Measurements from ENCODE around the gene B4GALT5. TPM values are rescaled to one million over a fixed set of nuclear protein-coding genes. Genes with fewer than 3 reads are reported as not detected.

The B4GALT5 gene
- polyA plus RNA-seq, 3 donors = 2.4 to 18.3 (median 2.7) TPM

DNA sequence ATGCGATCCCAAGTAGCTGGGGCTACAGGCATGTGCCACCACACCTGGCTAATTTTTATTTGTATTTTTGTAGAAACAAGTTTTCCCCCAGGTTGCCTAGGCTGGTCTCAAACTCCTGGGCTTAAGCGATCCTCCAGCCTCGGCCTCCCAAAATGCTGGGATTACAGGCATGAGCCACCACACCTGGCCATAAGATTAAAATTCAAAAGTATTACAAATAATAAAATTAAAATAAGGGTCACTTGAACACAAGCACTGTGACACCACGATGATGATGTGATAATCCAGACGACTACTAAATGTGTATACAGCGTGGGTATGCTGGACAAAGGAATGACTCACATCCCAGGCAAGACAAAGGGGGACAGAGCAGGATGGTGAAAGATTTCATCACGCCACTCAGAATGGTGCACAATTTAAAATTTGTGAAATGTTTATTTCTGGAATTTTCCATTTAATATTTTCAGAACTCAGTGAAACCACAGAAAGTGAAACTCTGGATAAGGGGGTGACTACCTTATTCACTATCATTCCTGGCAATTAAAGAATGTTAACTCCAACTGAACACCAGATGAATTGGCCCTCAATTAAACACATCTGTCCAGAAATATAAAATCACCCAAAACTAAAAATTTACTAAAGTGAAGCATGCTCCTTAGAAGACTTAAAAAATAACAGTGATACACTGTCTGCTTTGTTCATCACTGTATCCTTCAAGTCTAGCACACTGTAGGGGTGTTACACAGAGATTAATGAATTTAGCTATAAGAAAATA, 13.1 kb downstream of the B4GALT5 start:
- Histone ChIP-seq H3K9me3 (replicated peaks in 1 of 2; ENCODE audit: control insufficient read depth in 1 of 2, insufficient read depth in 1 of 2, low read length in 2 of 2) (no peaks in the 10 kb centered on the region), H3K27ac (ENCODE audit: low read depth in 1 of 2, low read length in 2 of 2) (peak overlapping the region; percentile 59 to 80), H2AFZ (ENCODE audit: insufficient read depth, low read depth, low read length, poor library complexity, severe bottlenecking) (no peak overlapping the region), H3K36me3 (replicated peaks in 1 of 2; ENCODE audit: control insufficient read depth in 1 of 2, insufficient read depth in 2 of 2, low read length in 2 of 2) (no peaks in the 10 kb centered on the region), H3K4me2 (replicated peaks; ENCODE audit: extremely low read depth, low read length, poor library complexity, severe bottlenecking) (no peak overlapping the region), H3K79me2 (ENCODE audit: insufficient read depth, low read length) (peaks cover 100% of the 10 kb centered on the region), H3K9ac (ENCODE audit: insufficient read depth, low read length, poor library complexity, severe bottlenecking) (peak overlapping the region; percentile 12), H3K27me3 (ENCODE audit: control insufficient read depth in 2 of 2, insufficient read depth in 2 of 2, low read length in 2 of 2) (no peaks in the 10 kb centered on the region), H3K4me1 (ENCODE audit: control insufficient read depth in 1 of 2, insufficient read depth in 2 of 2, low read length in 2 of 2) (peaks cover 36 to 52% of the 10 kb centered on the region in 2 donors), H4K20me1 (ENCODE audit: insufficient read depth, low read length) (peaks cover 99% of the 10 kb centered on the region), H3K4me3 (replicated peaks in 1 of 3; ENCODE audit: low read depth in 2 of 3, low read length in 3 of 3) (no peak overlapping the region)
- intact Hi-C loops (cut with micrococcal nuclease) = no loop called here
- H3K4me1 Mint-ChIP-seq = peaks cover 70% of the 10 kb centered on the region
- TF ChIP-seq, protein P1, sequence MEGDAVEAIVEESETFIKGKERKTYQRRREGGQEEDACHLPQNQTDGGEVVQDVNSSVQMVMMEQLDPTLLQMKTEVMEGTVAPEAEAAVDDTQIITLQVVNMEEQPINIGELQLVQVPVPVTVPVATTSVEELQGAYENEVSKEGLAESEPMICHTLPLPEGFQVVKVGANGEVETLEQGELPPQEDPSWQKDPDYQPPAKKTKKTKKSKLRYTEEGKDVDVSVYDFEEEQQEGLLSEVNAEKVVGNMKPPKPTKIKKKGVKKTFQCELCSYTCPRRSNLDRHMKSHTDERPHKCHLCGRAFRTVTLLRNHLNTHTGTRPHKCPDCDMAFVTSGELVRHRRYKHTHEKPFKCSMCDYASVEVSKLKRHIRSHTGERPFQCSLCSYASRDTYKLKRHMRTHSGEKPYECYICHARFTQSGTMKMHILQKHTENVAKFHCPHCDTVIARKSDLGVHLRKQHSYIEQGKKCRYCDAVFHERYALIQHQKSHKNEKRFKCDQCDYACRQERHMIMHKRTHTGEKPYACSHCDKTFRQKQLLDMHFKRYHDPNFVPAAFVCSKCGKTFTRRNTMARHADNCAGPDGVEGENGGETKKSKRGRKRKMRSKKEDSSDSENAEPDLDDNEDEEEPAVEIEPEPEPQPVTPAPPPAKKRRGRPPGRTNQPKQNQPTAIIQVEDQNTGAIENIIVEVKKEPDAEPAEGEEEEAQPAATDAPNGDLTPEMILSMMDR (IDR thresholded peaks at IDR 0.05) = no peak
- peak overlapping the region; percentile 64 to 93 (median 83) for H3K27ac Mint-ChIP-seq
- H3K9me3 Mint-ChIP-seq = no peaks in the 10 kb centered on the region
- peaks cover 0 to 1% (median 1%) of the 10 kb centered on the region in 3 donors for H3K27me3 Mint-ChIP-seq (ENCODE audit: low read depth in 3 of 3)
- 0% methylated on average over 1 of the region's 7 CpGs for WGBS (ENCODE audit: insufficient coverage)
- H3K4me3 Mint-ChIP-seq = no peak overlapping the region
- peaks cover 11 to 16% of the 10 kb centered on the region in 2 donors for H3K36me3 Mint-ChIP-seq
- peak; percentile 82 to 95 (median 90) for DNase-seq

DNA sequence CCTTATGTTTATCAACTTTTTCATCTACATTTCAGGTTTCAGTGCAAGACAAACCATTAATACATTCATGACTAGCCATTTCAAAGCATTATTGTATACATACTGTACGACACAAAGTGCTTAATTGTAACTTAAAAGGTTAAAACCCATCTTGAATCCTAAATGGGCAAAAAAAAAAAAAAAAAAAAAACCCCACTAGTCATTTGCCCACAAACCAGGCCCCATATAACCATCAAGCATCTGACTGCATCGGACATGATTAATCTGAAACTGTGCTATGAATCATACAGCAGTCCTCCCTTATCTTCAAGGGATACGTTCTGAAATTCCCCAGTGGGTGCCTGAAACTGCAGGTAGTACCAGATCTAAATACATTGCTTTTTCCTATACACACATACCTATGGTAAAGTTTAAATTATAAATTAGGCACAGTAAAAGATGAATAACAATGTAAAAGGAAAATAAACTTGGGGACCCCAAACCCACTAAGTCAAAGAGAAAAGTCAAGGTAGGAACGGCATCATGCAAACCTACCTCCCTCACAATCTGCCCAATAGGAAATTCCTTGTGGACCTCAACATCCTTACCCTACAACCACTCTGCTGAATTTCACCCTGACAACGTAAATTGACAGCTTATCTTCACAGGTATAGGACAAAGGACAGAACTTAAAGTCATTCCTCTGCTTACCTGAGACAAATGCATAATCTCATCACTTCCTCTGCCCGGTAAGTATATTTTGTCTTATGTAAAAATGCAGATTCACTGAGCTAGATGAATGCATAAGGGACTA, 14.3 kb downstream of the B4GALT5 start:
- no peaks in the 10 kb centered on the region for H3K9me3 ChIP-seq (replicated peaks in 1 of 2; ENCODE audit: control insufficient read depth in 1 of 2, insufficient read depth in 1 of 2, low read length in 2 of 2)
- no peak overlapping the region for H2AFZ ChIP-seq (ENCODE audit: insufficient read depth, low read depth, low read length, poor library complexity, severe bottlenecking)
- H3K27ac ChIP-seq (ENCODE audit: low read depth in 1 of 2, low read length in 2 of 2) = peak overlapping the region in 1 of 2 donors; percentile 80
- H3K36me3 Mint-ChIP-seq = peaks cover 10 to 12% of the 10 kb centered on the region in 2 donors
- peaks cover 100% of the 10 kb centered on the region for H3K79me2 ChIP-seq (ENCODE audit: insufficient read depth, low read length)
- H3K4me2 ChIP-seq (replicated peaks; ENCODE audit: extremely low read depth, low read length, poor library complexity, severe bottlenecking) = no peak overlapping the region
- TF ChIP-seq, protein P1 (IDR thresholded peaks at IDR 0.05) = no peak
- H3K4me1 ChIP-seq (ENCODE audit: control insufficient read depth in 1 of 2, insufficient read depth in 2 of 2, low read length in 2 of 2) = peaks cover 29 to 51% of the 10 kb centered on the region in 2 donors
- H4K20me1 ChIP-seq (ENCODE audit: insufficient read depth, low read length) = peaks cover 99% of the 10 kb centered on the region
- H3K9ac ChIP-seq (ENCODE audit: insufficient read depth, low read length, poor library complexity, severe bottlenecking) = no peak overlapping the region
- H3K27ac Mint-ChIP-seq = peak overlapping the region in 6 of 7 donors; percentile 64 to 93 (median 86)
- no peaks in the 10 kb centered on the region for H3K9me3 Mint-ChIP-seq
- H3K4me1 Mint-ChIP-seq = peaks cover 68% of the 10 kb centered on the region
- peak; percentile 50 to 85 (median 71) for DNase-seq
- no peak overlapping the region for H3K4me3 ChIP-seq (replicated peaks in 1 of 3; ENCODE audit: low read depth in 2 of 3, low read length in 3 of 3)
- no peaks in the 10 kb centered on the region for H3K27me3 ChIP-seq (ENCODE audit: control insufficient read depth in 2 of 2, insufficient read depth in 2 of 2, low read length in 2 of 2)
- H3K27me3 Mint-ChIP-seq (ENCODE audit: low read depth in 3 of 3) = peaks cover 0 to 1% (median 1%) of the 10 kb centered on the region in 3 donors
- H3K4me3 Mint-ChIP-seq = no peak overlapping the region
- no peaks in the 10 kb centered on the region for H3K36me3 ChIP-seq (replicated peaks in 1 of 2; ENCODE audit: control insufficient read depth in 1 of 2, insufficient read depth in 2 of 2, low read length in 2 of 2)
- intact Hi-C loops (cut with micrococcal nuclease) = no loop called here
- WGBS (ENCODE audit: insufficient coverage) = 69% methylated on average over 2 of the region's 6 CpGs

All from CD14-positive monocyte (primary cell).